RCC 7860 (cell line): Measurements from ENCODE around the gene GRB10.

Source experiments
- DNase-seq: peaks from one replicate; pipeline ENCODE4 v3.0.0-alpha.2; 2015; ENCODE audit warnings: low spot score
- FAIRE-seq: peaks from 2 replicates; lab custom pipeline; 2012; peaks lifted over from hg19 to GRCh38; lab: Jason Lieb, UNC

The GRB10 gene

DNA sequence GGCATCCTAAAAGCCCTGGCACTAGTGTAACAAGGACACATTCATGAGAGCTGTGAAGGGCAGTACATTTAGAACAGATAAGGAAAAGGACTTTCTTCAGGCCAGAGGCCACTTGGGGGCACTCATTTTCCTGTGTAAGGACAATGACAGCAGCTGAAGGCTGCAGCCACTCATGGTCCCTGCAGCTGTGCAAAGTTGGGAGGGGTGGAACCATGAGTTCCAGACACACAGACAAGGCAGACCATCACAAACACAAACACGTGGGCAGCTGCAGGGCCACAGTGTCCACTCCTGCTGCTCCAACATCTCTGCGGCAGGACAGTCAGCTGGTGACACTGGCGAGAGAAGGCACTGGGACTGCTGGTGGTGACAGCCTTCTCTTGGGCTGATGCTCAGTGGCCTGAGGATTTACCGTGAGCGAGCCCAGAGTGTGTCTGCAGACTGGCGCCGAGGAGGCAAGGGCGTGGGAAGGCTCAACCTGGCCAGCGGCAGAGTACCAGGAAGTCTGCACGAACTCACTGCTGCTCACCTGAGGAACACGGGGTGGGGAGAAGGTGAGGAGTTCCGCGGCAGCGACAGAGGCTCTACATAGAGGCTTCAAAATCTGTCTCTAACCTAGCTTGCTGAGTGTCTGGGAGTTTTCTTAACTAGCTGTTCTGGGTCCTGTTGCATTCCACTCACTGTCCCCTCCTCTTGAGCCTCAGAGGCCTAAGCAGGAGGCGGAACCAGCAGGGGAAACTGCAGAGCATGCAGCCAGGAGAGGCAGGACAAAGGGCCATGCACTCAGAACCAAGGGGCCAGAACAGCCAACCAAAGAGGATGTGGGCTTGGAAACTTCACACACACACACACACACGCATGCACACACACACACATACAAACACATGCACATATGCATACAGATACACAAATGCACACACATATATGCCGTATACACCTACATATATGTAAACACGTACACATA lies 141.0 kb downstream of the GRB10 start:
- DNase-seq (no peak), FAIRE-seq (no peak)

- FAIRE-seq (no peak), DNase-seq (no peak)
Observed at GRCh38 chr7:50640779-50641178, 141.9 kb downstream of the GRB10 start.

DNA sequence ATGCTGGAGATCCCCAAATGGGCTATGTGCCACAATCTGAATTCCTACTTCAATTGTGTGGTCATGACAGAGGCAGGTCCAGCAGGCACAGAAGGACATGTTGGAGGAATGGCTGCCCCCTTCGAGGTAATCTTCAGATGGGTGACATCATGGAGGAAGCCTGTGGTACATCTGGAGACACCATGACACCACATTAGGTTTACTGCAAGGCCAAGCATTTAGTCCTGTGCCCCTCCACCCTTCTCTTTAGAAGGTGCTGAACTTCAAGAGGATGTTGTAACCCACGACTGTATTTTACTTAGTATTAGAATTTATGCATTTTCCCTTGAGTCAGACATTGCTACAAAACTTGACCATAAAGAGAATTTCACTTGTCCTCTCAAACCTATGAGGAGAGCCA lies 142.4 kb downstream of the GRB10 start:
- no peak for DNase-seq
- no peak for FAIRE-seq

- DNase-seq (no peak), FAIRE-seq (no peak)
Observed at GRCh38 chr7:50637725-50638643, 144.7 kb downstream of the GRB10 start.

- FAIRE-seq = no peak
Observed at GRCh38 chr7:50634378-50634777, 148.3 kb downstream of the GRB10 start.

GRCh38 chr7:50633414-50633710 lies 149.3 kb downstream of the GRB10 start:
- FAIRE-seq (no peak), DNase-seq (no peak)

More at GRCh38 chr7:50634378-50634777, 148.3 kb downstream of the GRB10 start:
- no peak for DNase-seq

DNA sequence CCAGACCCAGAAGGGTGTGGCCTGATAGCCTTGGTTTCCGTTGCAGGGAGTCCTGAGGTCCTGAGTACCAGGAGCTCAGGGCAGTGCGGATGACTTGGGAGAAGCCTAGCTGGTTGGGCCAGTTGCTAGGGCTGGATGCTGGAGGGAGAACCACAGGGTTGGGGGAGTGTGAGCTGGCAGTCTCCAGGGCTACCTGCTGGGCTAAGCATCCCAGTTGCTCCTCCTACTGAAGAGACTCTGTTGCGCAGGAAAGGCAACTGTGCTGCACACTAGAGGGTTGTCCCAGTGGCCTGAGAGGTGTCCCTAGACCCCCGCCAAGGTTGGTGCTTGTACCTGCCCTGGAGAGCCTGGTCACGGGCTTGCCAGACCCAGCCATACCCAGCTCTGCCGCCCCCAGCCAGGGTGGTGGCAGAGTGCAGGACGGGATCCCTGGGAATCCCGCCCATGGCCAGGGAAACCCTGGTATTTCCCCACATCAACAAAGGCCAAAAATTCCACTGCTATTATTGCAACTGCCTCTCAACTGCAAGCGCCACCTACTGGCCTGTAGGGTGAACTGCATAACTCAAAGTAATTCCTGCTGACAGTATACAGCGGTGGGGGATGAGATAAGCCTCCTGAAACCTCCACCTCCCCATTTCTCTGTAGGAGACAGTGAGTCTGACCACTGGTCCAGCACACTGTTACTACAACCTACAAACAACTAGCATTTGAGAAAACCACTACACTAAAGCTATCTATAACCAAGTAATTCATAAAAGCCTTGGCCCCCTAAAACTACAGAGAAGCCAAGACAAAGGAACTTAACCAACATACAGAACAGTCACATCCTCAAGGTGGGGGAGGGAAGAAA lies 149.9 kb downstream of the GRB10 start:
- DNase-seq (peak; percentile 24), FAIRE-seq (no peak)

- DNase-seq = no peak
- no peak for FAIRE-seq
Observed at GRCh38 chr7:50631639-50632038, 151.1 kb downstream of the GRB10 start.

- DNase-seq (no peak), FAIRE-seq (no peak)
Observed at GRCh38 chr7:50631100-50631499, 151.6 kb downstream of the GRB10 start.

DNA sequence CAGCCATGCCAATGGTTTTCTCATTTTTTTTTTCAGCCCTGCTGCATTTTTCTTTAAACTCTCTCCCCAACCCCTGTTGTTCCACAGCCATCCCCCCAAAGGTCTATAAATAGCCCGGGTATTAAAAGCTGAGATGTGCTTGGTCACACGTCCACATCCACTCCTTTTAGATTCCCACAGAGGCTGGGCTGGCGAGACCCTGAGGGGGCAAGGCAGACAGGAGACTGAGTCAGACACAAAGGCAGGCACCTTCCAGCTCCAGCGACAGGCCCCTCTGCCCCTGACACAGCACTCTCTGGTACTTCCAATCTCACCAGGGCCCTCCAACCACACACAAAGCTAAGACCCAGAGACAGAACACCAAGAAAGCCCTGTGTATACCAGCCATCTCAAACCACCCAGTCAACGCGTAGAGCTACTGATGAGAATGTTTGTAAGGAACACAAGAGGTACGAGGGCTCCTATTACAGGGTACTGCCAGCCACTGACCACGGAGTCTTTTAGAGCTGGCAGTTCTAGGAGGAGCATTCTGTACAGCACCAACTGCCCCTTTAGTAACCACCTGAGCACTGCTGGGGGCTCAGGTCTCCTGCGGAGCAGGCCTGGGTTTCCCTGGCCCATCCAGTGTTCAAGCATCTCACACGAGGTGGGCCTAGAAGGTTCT lies 153.3 kb downstream of the GRB10 start:
- DNase-seq (no peak), FAIRE-seq (no peak)

- no peak for FAIRE-seq
- DNase-seq = no peak
Observed at GRCh38 chr7:50628434-50629084, 154.1 kb downstream of the GRB10 start.

GRCh38 chr7:50627824-50628361 lies 154.8 kb downstream of the GRB10 start:
- no peak for FAIRE-seq

DNA sequence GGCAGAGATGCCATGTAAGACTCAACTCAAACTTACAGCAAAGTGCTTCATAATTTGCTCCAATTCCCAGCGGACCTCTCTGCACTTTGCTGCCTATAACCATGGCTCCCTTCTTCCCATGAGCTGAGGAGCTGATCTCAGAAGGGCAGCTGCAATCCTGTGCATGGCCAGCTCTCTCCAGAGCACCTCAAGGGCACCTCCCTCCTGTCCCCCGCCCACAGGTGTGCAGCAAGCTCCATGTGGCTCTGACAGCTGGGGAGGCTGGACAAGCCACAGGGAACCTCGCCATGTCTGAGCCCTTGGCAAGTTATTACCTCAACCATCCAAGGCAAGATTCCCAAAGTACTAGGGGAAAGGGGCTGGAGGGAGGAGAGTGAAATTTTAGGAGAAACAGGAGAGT lies 156.4 kb downstream of the GRB10 start:
- no peak for FAIRE-seq
- DNase-seq = no peak

More at GRCh38 chr7:50627824-50628361, 154.8 kb downstream of the GRB10 start:
- DNase-seq = no peak

DNA sequence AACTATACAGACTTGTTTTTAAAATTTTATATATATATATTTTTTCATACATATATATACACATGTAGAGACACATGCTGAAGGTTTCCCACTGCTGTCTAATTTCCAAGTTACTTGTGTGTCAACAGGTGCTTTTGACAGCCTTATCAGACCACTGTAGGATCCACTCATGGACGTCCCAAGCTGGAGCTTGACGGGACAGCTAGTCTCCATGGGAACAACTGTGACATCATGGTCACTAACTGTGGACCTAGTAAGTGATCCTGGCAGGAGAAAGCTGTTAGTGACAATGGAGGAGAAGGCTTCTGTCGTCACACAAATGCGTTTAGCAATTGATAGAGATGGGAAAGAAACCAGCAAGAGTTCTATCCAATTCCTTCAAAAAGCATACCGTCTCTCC lies 157.3 kb downstream of the GRB10 start:
- no peak for DNase-seq
- FAIRE-seq = no peak

DNA sequence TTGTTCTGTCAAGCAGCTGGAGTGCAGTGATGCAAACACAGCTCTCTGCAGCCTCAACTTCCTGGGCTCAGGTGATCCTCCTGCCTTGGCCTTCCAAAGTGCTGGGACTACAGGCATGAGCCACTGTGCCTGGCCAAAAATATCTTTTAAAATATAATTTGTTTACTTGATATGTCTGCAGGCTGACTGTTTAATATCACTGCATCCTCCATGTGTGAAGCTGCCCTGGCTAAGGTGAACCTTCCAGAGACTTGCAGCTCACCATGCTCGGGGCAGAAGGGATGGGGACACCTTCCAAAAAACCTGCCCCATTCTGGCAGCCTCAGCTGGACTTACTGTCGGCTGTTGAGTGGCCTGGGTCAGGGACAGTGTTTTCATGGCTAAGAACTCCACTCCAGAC lies 159.9 kb downstream of the GRB10 start:
- DNase-seq (no peak), FAIRE-seq (no peak)

- DNase-seq (no peak), FAIRE-seq (no peak)
Observed at GRCh38 chr7:50621973-50622490, 160.7 kb downstream of the GRB10 start.

DNA sequence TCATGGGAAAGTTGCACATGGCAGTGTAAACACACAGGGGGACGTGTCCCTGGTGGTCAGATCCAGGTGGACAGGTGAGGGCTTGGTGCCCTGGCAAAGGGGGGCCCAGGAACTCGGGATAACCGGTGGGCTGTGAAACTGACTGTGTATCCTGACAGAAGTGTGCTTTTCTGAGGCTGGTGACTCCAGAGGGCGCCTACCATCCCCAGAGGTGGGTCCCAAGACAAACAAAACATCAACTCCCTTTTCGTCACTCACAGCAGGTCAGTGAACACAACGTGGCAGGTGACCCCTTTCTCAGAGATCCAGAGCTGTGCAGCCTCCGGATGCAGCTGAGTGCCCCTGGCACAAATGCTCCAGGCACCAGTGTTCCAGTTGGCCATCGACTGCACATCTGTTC lies 161.5 kb downstream of the GRB10 start:
- DNase-seq (no peak), FAIRE-seq (no peak)

DNA sequence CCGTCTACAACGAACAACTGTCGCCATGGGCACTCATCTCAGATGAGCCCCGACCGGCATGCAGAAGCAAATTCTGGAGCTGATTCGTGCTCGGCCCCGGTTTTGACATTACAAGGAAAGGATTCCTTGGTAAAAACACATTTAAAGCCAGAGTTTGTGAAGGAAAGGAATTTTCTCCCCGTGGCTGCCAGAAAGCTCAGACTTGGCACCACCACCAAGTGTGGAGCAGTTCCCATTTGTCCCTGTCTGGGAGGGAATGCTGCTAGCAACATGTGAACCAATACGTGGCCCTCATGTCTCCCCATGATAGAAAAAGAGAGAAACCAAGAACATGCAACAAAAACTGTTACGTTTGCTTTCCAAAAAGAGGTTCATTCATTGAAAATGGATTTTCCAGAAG lies 162.3 kb downstream of the GRB10 start:
- DNase-seq = no peak
- FAIRE-seq = no peak

DNA sequence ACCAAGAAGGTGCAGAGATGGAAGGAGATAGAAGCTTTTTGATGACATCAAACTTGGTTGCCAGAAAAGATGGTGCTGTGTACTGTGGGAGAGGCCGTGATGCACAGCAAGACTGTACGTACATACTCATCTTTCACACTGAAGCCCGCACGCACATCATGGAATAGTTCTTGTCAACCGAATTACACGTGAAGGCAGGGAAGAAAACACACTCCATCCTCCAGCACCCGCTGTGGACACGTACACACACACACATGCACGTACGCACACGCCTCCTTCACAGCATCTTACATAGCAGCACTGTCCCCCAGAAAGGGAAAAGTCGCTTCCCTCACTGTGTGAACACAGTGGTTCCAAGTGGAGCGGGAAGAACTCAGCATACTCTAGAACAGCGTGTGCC lies 163.0 kb downstream of the GRB10 start:
- DNase-seq = no peak
- no peak for FAIRE-seq
